GM19023 (cell line): Measurements from ENCODE around the gene FOXE1.

Source experiments
- ATAC-seq: cut with Tn5 transposase; IDR thresholded peaks from one replicate; pipeline ENCODE4 v1.9.1; 2021; ENCODE audit warnings: mild to moderate bottlenecking, moderate library complexity; ENCODE audit not compliant: unreplicated experiment

The FOXE1 gene

GRCh38 chr9:97848215-97848479, 4.9 kb upstream of the FOXE1 start:
- ATAC-seq: no peak

- no peak for ATAC-seq
Measured at GRCh38 chr9:97848480-97849237, 4.4 kb upstream of the FOXE1 start.

- no peak for ATAC-seq
Measured at GRCh38 chr9:97849980-97850379, 3.0 kb upstream of the FOXE1 start.

GRCh38 chr9:97850746-97851445, 2.1 kb upstream of the FOXE1 start:
- ATAC-seq: no peak

- no peak for ATAC-seq
Measured at GRCh38 chr9:97851446-97851883, 1.6 kb upstream of the FOXE1 start.

- no peak for ATAC-seq
Measured at GRCh38 chr9:97852001-97852398, 1.0 kb upstream of the FOXE1 start.

GRCh38 chr9:97852399-97853055, 499 bp upstream of the FOXE1 start:
- ATAC-seq: no peak

- ATAC-seq: no peak
Measured at GRCh38 chr9:97853844-97854695, 1.0 kb downstream of the FOXE1 start.

- ATAC-seq: no peak
Measured at GRCh38 chr9:97854696-97855485, 1.9 kb downstream of the FOXE1 start.

GRCh38 chr9:97855486-97855875, 2.5 kb downstream of the FOXE1 start:
- no peak for ATAC-seq

GRCh38 chr9:97855899-97856298, 2.9 kb downstream of the FOXE1 start:
- ATAC-seq: no peak

GRCh38 chr9:97856857-97857605, 4.0 kb downstream of the FOXE1 start:
- ATAC-seq: no peak

GRCh38 chr9:97857606-97858392, 4.8 kb downstream of the FOXE1 start:
- ATAC-seq: no peak

GRCh38 chr9:97858393-97858713, 5.3 kb downstream of the FOXE1 start:
- no peak for ATAC-seq

GRCh38 chr9:97858826-97859225, 5.8 kb downstream of the FOXE1 start:
- no peak for ATAC-seq

GRCh38 chr9:97859346-97859745, 6.3 kb downstream of the FOXE1 start:
- ATAC-seq: no peak

- ATAC-seq: no peak
Measured at GRCh38 chr9:97860451-97861147, 7.6 kb downstream of the FOXE1 start.

GRCh38 chr9:97861148-97861475, 8.1 kb downstream of the FOXE1 start:
- ATAC-seq: no peak

GRCh38 chr9:97863314-97863713, 10.3 kb downstream of the FOXE1 start:
- ATAC-seq: no peak
